H1 (cell line): ENCODE measurements around the gene PEX5L. TPM values are rescaled to one million over a fixed set of nuclear protein-coding genes. Genes with fewer than 3 reads are reported as not detected.

ENCODE experiments used
- E2F6 ChIP-seq: IDR thresholded peaks from 2 replicates; pipeline ENCODE4 v1.6.1; 2012; ENCODE audit warnings: inconsistent platforms
- polyA plus RNA-seq, 7 experiments: library from polyadenylated mRNA; depleted of rRNA in 3 of 7; stranded (reverse) in 5 of 7; unstranded in 2 of 7; fragments of >200 nt in 5 of 7; fragments of 200-250 nt in 2 of 7; gene quantifications; 1 replicate in 5 of 7; 2 replicates in 1 of 7; 4 replicates in 1 of 7; pipeline versions ENCODE4 v1.2.1 to v1.2.3, GENCODE V29; 2011 to 2013; ENCODE audit warnings: missing spikeins in 2 of 7, mixed read lengths in 2 of 7
- total RNA-seq: library from RNA; stranded (reverse); fragmentation: NEBNext Ultra II Directional; extraction: Animal tissue kit (Norgen Biotek cat#: 25700); gene quantifications from 2 replicates; pipeline ENCODE4 v1.2.1, GENCODE V29; 2021

The PEX5L gene
- total and polyA plus RNA-seq, 2 of the 8 experiments (the other 6 are each of a cell fraction or from before 2014, with no cell fraction given), result 0.80 to 4.2 TPM

- TF ChIP-seq E2F6, result no peak
Observed at GRCh38 chr3:179819379-179819778, 217.4 kb downstream of the PEX5L start (continued).
